Panc1 (cell line): ENCODE results near the gene TDRD7.

Experiments
- POLR2AphosphoS5 ChIP-seq: IDR thresholded peaks from 2 replicates; pipeline ENCODE4 v1.6.1; 2012; ENCODE audit warnings: mild to moderate bottlenecking, low read depth, low read length, moderate library complexity
- SIN3A ChIP-seq: IDR thresholded peaks from 2 replicates; pipeline ENCODE4 v1.6.1; 2012; ENCODE audit warnings: low read depth, mild to moderate bottlenecking, low read length, moderate library complexity, borderline replicate concordance; ENCODE audit not compliant: insufficient read depth
- TF ChIP-seq, protein P1 (sequence below): fragments of 450-650 bp; IDR thresholded peaks from 2 replicates; pipeline ENCODE4 v1.5.1; 2017; ENCODE audit warnings: mild to moderate bottlenecking
- TF ChIP-seq, protein P2 (sequence below), 2 experiments: IDR thresholded peaks; 2 replicates each; pipeline ENCODE4 v1.6.1; 2011 to 2012; ENCODE audit warnings: low read depth in 2 of 2, control low read depth in 1 of 2, low read length in 1 of 2, mild to moderate bottlenecking in 1 of 2, moderate library complexity in 1 of 2; ENCODE audit not compliant: insufficient read depth in 1 of 2

DNA sequence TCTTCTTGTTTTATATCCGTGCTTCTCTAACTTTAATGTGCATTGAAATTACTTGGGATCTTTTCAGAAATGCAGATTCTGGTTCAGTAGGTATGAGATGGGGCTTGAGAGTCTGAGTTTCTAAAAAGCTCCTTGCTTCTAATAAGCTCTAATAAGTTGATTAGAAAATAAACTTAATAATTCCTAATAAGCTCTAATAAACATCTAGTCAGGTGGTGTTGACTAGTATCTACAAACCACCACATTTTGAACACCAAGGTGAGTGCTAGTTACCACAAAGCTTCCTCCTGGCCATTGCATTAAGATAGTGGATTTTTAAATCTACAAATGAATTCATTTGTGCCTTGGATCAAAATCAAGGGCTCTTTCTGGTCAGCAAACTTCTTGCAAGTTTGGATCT is 94.9 kb downstream of the TDRD7 start:
- TF ChIP-seq POLR2AphosphoS5, result no peak
- TF ChIP-seq, protein P1, sequence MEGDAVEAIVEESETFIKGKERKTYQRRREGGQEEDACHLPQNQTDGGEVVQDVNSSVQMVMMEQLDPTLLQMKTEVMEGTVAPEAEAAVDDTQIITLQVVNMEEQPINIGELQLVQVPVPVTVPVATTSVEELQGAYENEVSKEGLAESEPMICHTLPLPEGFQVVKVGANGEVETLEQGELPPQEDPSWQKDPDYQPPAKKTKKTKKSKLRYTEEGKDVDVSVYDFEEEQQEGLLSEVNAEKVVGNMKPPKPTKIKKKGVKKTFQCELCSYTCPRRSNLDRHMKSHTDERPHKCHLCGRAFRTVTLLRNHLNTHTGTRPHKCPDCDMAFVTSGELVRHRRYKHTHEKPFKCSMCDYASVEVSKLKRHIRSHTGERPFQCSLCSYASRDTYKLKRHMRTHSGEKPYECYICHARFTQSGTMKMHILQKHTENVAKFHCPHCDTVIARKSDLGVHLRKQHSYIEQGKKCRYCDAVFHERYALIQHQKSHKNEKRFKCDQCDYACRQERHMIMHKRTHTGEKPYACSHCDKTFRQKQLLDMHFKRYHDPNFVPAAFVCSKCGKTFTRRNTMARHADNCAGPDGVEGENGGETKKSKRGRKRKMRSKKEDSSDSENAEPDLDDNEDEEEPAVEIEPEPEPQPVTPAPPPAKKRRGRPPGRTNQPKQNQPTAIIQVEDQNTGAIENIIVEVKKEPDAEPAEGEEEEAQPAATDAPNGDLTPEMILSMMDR, result no peak
- TF ChIP-seq, protein P2, sequence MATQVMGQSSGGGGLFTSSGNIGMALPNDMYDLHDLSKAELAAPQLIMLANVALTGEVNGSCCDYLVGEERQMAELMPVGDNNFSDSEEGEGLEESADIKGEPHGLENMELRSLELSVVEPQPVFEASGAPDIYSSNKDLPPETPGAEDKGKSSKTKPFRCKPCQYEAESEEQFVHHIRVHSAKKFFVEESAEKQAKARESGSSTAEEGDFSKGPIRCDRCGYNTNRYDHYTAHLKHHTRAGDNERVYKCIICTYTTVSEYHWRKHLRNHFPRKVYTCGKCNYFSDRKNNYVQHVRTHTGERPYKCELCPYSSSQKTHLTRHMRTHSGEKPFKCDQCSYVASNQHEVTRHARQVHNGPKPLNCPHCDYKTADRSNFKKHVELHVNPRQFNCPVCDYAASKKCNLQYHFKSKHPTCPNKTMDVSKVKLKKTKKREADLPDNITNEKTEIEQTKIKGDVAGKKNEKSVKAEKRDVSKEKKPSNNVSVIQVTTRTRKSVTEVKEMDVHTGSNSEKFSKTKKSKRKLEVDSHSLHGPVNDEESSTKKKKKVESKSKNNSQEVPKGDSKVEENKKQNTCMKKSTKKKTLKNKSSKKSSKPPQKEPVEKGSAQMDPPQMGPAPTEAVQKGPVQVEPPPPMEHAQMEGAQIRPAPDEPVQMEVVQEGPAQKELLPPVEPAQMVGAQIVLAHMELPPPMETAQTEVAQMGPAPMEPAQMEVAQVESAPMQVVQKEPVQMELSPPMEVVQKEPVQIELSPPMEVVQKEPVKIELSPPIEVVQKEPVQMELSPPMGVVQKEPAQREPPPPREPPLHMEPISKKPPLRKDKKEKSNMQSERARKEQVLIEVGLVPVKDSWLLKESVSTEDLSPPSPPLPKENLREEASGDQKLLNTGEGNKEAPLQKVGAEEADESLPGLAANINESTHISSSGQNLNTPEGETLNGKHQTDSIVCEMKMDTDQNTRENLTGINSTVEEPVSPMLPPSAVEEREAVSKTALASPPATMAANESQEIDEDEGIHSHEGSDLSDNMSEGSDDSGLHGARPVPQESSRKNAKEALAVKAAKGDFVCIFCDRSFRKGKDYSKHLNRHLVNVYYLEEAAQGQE (IDR thresholded peaks at IDR 0.05; ENCODE audit: insufficient read depth in 1 of 2, low read depth in 2 of 2, low read length in 1 of 2), result no peak
- no peak for TF ChIP-seq SIN3A
